ENCODE results near the gene ENG.

- TF ChIP-seq EP300 (IDR thresholded peaks at IDR 0.05), result no peak
- TF ChIP-seq CTCF (IDR thresholded peaks at IDR 0.05), result no peak
- TF ChIP-seq POLR2A (IDR thresholded peaks at IDR 0.05), result no peak
- no peak for TF ChIP-seq POLR2AphosphoS5 (IDR thresholded peaks at IDR 0.05)
These were observed 38.4 kb upstream of the ENG start for GRCh38 chr9:127892831-127893230.

All from stomach (tissue), 4 donors.